Measurements from ENCODE around the gene TNFRSF13B. TPM values are rescaled to one million over a fixed set of nuclear protein-coding genes. Genes with fewer than 3 reads are reported as not detected.
"Not testable (repeated sequence)": the region's sequence is repeated elsewhere in the genome, so short reads cannot be mapped to it uniquely, and the experiment has no call there.

TNFRSF13B gene
- total RNA-seq, 1 experiment from 2014 or later = not detected

DNA sequence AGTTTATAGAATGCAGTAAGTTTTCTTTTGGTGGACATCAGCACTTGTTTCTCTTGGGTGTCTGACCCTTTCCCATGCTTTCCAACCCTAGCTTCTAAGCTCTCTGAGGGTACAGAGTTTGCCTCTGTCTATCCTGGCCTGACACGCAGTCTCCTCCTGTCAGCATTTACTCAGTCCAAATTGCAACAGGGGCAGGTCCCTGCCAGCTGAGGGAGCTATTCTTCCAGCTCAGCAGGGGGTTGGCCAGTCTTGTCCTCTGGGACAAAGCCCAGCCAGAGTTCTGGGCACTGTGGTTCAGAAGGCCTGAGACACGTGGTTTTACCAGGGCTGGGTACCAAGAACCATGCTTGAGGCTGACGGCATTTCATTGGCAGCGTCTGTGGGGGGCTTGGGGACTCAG, 38.1 kb upstream of the TNFRSF13B start:
- DNase-seq (ENCODE audit: low read depth, low spot score); H3K4me1 ChIP-seq (ENCODE audit: control insufficient read depth, insufficient read depth, low read length); H3K27ac ChIP-seq (ENCODE audit: low read length); H3K4me3 ChIP-seq (ENCODE audit: low read depth in 2 of 2, low read length in 2 of 2); H3K27me3 ChIP-seq (ENCODE audit: control insufficient read depth, insufficient read depth, low read length); POLR2A ChIA-PET; in situ Hi-C loops (cut with HindIII; ENCODE audit: low pct_unique_long_range_greater_than_20kb, low sequenced_read_pairs); BruUV-seq (replicated peaks); H3K9me3 ChIP-seq (ENCODE audit: control insufficient read depth, insufficient read depth, low read depth, low read length); H3K36me3 ChIP-seq (ENCODE audit: control insufficient read depth, insufficient read depth, low read length); CTCF ChIA-PET: not testable (repeated sequence)
- ATAC-seq = peak; percentile 31
- intact Hi-C loops (cut with micrococcal nuclease; ENCODE audit: unreplicated experiment) = loop anchor here (10.0 kb wide), 1 partner anchor 135 kb away; no protein-coding TSS in a partner anchor

DNA sequence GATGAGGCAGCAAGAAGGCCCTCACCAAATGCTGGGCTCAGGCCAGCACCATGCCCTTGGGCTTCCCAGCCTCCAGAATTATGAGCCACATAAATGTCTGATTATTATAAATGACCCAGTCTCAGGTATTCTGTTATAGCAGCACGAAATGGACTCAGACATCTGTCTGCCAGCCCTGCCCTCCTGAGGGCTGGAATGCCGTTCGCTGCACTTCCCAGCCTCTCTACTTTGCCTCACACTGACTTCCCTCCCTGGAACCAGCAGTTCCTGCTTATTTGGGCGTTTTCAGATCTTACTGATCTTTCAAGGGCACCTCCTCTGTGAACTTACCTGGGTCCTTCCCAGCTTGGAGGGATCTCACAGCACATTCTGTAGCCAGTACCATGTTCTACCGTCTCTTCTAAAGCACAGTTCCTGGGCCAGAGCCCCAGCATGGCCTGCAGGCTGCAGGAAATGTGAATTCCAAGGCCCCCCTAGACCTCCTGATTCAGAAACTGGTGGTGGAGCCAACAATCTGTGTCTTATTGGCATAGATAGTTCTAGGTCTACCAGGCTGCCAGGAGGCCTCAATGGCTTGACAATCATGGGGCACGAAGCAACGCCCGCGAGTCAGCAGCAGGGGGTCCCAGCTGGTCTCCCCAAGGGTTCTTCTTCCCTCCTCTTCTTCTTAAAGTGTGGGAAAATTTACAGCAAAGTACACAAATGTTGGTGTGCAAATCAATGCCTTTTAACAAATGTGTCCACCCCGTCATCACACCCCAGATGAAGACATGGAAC, 36.9 kb upstream of the TNFRSF13B start:
- H3K27me3 ChIP-seq (ENCODE audit: control insufficient read depth, insufficient read depth, low read length); H3K36me3 ChIP-seq (ENCODE audit: control insufficient read depth, insufficient read depth, low read length); POLR2A ChIA-PET; H3K4me3 ChIP-seq (ENCODE audit: low read depth in 2 of 2, low read length in 2 of 2); DNase-seq (ENCODE audit: low read depth, low spot score); BruUV-seq (replicated peaks); CTCF ChIA-PET; H3K9me3 ChIP-seq (ENCODE audit: control insufficient read depth, insufficient read depth, low read depth, low read length); in situ Hi-C loops (cut with HindIII; ENCODE audit: low pct_unique_long_range_greater_than_20kb, low sequenced_read_pairs); ATAC-seq; H3K27ac ChIP-seq (ENCODE audit: low read length); H3K4me1 ChIP-seq (ENCODE audit: control insufficient read depth, insufficient read depth, low read length): not testable (repeated sequence)
- intact Hi-C loops (cut with micrococcal nuclease; ENCODE audit: unreplicated experiment) = loop anchor here (10.0 kb wide), 1 partner anchor 136 kb away; no protein-coding TSS in a partner anchor

DNA sequence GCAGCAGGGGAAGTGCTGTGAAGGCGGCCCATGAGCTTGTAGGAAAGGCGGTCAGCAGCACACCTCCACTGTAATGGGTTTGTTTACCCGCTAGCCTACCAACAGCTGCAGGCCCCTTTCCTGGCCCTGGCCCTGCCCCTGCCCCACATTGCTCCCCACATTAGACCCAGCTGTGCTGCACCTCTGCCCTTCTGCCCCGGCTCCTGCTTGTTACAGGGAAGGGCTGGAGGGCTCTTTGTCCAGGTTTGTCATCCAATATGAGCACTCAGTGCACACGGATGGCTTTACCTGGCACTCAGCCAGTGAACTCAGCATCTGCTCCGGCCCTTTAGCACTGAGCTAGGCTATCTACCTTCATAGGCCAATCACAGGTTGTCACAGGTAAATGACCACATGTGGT, 36.0 kb upstream of the TNFRSF13B start:
- in situ Hi-C loops (cut with HindIII; ENCODE audit: low pct_unique_long_range_greater_than_20kb, low sequenced_read_pairs); H3K36me3 ChIP-seq (ENCODE audit: control insufficient read depth, insufficient read depth, low read length); CTCF ChIA-PET; BruUV-seq (replicated peaks); H3K9me3 ChIP-seq (ENCODE audit: control insufficient read depth, insufficient read depth, low read depth, low read length); H3K4me1 ChIP-seq (ENCODE audit: control insufficient read depth, insufficient read depth, low read length); ATAC-seq; H3K27me3 ChIP-seq (ENCODE audit: control insufficient read depth, insufficient read depth, low read length); DNase-seq (ENCODE audit: low read depth, low spot score); H3K27ac ChIP-seq (ENCODE audit: low read length); H3K4me3 ChIP-seq (ENCODE audit: low read depth in 2 of 2, low read length in 2 of 2): not testable (repeated sequence)
- POLR2A ChIA-PET = interaction anchor here (0.6 kb wide), 1 partner anchor 61 kb away, joined by 3 read pairs; no protein-coding TSS in a partner anchor
- intact Hi-C loops (cut with micrococcal nuclease; ENCODE audit: unreplicated experiment) = loop anchor here (10.0 kb wide), 1 partner anchor 137 kb away; no protein-coding TSS in a partner anchor

DNA sequence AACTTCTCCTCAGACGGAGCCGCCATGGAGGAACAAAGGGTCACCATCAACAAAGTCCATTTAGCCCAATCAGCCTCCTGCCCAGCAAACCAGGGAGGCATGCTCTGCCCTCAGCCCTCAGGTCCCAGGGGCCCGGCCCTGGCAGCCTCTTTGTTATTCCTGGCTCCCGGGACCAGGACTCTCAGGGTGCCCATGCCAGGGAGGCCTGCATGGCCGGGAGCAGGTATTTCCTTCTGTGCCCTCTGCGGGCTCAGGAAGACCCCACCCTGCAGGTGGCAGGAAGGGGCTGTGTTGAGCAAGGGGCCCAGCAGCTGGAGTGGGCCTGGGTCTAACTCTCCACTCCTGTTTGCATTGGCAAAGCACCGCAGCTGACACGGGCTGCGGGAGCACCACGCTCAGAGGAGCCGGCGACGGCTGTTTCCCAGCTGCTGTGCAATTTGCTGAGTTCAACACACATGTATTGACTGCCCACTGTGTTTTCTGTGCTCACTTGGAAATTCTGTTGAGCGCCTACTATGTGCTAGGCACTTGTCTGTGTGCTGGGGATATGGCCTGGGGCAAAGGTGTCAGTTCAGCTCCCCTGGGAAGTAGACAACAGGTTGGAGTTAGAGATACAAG, 33.2 kb upstream of the TNFRSF13B start:
- intact Hi-C loops (cut with micrococcal nuclease; ENCODE audit: unreplicated experiment) = loop anchor here (10.0 kb wide), 1 partner anchor 140 kb away; no protein-coding TSS in a partner anchor
- H3K9me3 ChIP-seq (ENCODE audit: control insufficient read depth, insufficient read depth, low read depth, low read length); CTCF ChIA-PET; H3K36me3 ChIP-seq (ENCODE audit: control insufficient read depth, insufficient read depth, low read length); ATAC-seq; BruUV-seq (replicated peaks); DNase-seq (ENCODE audit: low read depth, low spot score); H3K4me1 ChIP-seq (ENCODE audit: control insufficient read depth, insufficient read depth, low read length); H3K27me3 ChIP-seq (ENCODE audit: control insufficient read depth, insufficient read depth, low read length); H3K4me3 ChIP-seq (ENCODE audit: low read depth in 2 of 2, low read length in 2 of 2); H3K27ac ChIP-seq (ENCODE audit: low read length); in situ Hi-C loops (cut with HindIII; ENCODE audit: low pct_unique_long_range_greater_than_20kb, low sequenced_read_pairs); POLR2A ChIA-PET: not testable (repeated sequence)

DNA sequence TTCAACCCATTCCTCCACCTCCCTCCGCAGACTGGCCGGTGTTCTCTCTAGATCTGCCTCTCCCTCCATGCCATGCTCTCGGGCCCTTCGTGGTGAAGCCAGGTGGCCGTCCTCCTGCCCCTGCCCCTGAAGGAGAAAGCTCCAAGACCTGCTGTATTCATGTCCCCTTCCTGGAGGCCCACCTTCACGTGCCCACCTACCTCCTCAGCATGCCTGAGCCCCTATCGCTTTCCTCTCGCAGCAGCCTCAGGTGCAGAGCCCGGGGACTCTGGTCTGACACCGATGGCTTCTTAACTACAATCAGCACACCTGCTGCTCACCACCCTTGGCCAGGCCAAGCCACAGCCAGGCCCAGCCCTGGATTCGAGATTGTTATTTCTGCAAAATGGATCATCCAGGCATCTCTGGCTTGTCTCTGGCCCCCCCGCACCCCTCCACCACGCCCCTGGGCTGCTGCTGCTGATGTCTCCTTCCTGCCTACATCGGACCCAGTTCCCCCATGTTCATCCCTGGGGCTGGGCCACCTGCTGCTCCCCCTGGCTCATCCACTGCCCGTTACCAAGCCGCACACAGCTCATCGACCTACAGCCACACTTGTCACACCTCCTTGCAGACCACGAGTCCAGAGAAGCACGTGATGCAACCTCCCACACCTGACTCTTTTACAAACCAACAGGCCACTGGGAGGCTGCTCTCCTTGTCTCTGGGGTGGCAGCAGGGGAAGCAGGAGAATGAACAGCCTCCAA, 32.5 kb upstream of the TNFRSF13B start:
- no peak overlapping the region for H3K4me3 ChIP-seq (ENCODE audit: low read depth in 2 of 2, low read length in 2 of 2)
- POLR2A ChIA-PET = no interaction called here
- CTCF ChIA-PET = no interaction called here
- DNase-seq (ENCODE audit: low read depth, low spot score) (no peak), ATAC-seq (no peak)
- BruUV-seq (replicated peaks) = no TSS peak
- H3K27me3 ChIP-seq (ENCODE audit: control insufficient read depth, insufficient read depth, low read length) = no peaks in the 10 kb centered on the region
- intact Hi-C loops (cut with micrococcal nuclease; ENCODE audit: unreplicated experiment) = loop anchor here (10.0 kb wide), 1 partner anchor 140 kb away; no protein-coding TSS in a partner anchor
- no peaks in the 10 kb centered on the region for H3K9me3 ChIP-seq (ENCODE audit: control insufficient read depth, insufficient read depth, low read depth, low read length)
- in situ Hi-C loops (cut with HindIII; ENCODE audit: low pct_unique_long_range_greater_than_20kb, low sequenced_read_pairs) = no loop called here
- no peak overlapping the region for H3K27ac ChIP-seq (ENCODE audit: low read length)
- no peaks in the 10 kb centered on the region for H3K36me3 ChIP-seq (ENCODE audit: control insufficient read depth, insufficient read depth, low read length)
- no peaks in the 10 kb centered on the region for H3K4me1 ChIP-seq (ENCODE audit: control insufficient read depth, insufficient read depth, low read length)
- TF ChIP-seq, protein P1, sequence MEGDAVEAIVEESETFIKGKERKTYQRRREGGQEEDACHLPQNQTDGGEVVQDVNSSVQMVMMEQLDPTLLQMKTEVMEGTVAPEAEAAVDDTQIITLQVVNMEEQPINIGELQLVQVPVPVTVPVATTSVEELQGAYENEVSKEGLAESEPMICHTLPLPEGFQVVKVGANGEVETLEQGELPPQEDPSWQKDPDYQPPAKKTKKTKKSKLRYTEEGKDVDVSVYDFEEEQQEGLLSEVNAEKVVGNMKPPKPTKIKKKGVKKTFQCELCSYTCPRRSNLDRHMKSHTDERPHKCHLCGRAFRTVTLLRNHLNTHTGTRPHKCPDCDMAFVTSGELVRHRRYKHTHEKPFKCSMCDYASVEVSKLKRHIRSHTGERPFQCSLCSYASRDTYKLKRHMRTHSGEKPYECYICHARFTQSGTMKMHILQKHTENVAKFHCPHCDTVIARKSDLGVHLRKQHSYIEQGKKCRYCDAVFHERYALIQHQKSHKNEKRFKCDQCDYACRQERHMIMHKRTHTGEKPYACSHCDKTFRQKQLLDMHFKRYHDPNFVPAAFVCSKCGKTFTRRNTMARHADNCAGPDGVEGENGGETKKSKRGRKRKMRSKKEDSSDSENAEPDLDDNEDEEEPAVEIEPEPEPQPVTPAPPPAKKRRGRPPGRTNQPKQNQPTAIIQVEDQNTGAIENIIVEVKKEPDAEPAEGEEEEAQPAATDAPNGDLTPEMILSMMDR (IDR thresholded peaks at IDR 0.05) = no peak
- no peak for TF ChIP-seq TCF7L2 (IDR thresholded peaks at IDR 0.05; ENCODE audit: low read depth, low read length)
- no peak for TF ChIP-seq SIN3A (IDR thresholded peaks at IDR 0.05; ENCODE audit: borderline replicate concordance, insufficient read depth, low read depth, low read length)
- TF ChIP-seq, protein P2, sequence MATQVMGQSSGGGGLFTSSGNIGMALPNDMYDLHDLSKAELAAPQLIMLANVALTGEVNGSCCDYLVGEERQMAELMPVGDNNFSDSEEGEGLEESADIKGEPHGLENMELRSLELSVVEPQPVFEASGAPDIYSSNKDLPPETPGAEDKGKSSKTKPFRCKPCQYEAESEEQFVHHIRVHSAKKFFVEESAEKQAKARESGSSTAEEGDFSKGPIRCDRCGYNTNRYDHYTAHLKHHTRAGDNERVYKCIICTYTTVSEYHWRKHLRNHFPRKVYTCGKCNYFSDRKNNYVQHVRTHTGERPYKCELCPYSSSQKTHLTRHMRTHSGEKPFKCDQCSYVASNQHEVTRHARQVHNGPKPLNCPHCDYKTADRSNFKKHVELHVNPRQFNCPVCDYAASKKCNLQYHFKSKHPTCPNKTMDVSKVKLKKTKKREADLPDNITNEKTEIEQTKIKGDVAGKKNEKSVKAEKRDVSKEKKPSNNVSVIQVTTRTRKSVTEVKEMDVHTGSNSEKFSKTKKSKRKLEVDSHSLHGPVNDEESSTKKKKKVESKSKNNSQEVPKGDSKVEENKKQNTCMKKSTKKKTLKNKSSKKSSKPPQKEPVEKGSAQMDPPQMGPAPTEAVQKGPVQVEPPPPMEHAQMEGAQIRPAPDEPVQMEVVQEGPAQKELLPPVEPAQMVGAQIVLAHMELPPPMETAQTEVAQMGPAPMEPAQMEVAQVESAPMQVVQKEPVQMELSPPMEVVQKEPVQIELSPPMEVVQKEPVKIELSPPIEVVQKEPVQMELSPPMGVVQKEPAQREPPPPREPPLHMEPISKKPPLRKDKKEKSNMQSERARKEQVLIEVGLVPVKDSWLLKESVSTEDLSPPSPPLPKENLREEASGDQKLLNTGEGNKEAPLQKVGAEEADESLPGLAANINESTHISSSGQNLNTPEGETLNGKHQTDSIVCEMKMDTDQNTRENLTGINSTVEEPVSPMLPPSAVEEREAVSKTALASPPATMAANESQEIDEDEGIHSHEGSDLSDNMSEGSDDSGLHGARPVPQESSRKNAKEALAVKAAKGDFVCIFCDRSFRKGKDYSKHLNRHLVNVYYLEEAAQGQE (IDR thresholded peaks at IDR 0.05; ENCODE audit: insufficient read depth in 1 of 2, low read depth in 2 of 2, low read length in 1 of 2) = no peak
